IPS-NIHi7 (cell line): ENCODE data around the gene NACA2.
A peak's percentile ranks its signal among the peaks of the same experiment; 100 is the strongest.
"Not testable (repeated sequence)": the region's sequence is repeated elsewhere in the genome, so short reads cannot be mapped to it uniquely, and the experiment has no call there.

Experiments used
- DNase-seq: peaks from one replicate; pipeline ENCODE4 v3.0.0; 2012; ENCODE audit warnings: mixed read lengths; ENCODE audit errors: extremely low spot score

NACA2 gene

GRCh38 chr17:61578645-61579044, 12.4 kb downstream of the NACA2 start:
- DNase-seq = no peak

DNA sequence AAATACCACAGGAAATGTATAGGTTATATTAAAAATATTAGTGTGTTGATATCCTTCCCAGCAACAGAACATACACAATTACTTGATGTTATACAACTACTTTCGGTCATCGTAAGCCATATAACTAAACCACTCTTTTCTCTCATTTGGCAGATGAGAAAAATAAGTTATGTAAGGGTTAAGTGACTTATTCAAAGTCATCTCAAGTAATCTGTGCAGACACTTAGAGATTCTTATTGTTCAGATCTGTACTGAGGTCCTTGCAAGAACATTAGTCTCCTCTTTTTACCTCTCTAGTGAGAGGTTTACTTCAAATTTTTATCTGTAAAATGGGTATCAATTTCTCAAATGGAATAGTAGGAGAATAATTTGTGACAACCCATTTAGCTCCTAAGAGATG, 15.0 kb downstream of the NACA2 start:
- no peak for DNase-seq

- DNase-seq = no peak
Measured at GRCh38 chr17:61575352-61575975, 15.6 kb downstream of the NACA2 start.

DNA sequence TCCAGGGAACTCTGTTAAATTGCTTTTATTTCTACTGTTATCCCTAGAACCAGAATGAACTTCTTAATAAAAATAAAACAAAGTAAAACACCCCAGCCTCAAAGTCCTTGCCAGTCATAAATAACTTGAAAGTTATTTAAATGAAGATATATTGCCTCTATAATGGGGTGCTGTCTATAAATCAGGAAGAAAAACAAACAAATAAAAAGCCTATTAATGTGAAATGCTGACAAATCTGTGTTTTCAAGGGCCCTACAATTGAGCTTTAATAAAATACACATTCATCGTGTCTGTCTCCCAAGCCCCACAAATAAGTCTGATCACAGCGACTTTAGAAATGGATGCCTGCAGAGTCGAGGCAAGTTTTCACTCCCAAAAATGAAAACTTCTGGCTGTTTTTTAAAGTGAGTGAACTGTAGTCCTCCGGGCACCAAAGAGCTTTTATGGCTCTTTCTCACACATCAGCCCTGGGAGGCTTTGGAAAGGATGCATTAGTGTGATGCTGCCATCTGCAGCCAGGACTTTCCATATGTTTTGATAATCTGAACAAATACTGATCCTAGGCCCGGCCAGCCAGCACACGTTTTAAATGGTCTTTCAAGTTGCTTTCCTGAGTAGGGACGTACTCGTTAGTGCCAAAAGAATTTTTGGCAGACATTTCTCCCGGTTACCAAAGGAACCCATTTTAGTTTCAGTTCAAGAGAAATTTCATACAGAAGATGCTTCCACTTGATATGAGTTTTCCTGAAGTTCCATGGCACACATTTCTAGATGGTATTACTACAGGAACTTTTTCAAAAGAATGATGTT, 16.3 kb downstream of the NACA2 start:
- DNase-seq = peak; percentile 46

DNA sequence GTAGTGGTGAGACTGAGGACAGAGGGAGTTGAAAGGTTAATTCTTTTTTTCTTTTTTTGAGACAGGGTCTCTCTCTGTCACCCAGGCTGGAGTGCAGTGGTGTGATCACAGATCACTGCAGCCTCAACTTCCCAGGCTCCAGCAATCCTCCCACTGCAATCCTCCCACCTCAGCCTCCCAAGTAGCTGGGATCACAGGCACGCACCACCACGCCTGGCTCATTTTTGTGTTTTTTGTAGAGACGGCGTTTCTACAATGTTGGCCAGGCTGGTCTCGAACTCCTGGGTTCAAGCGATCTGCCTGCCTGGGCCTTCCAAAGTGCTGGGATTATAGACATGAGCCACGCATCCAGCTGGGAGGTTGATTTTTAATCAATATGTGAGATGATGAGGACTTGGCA, 18.5 kb downstream of the NACA2 start:
- DNase-seq = not testable (repeated sequence)

- DNase-seq = no peak
Measured at GRCh38 chr17:61571624-61572023, 19.4 kb downstream of the NACA2 start.

DNA sequence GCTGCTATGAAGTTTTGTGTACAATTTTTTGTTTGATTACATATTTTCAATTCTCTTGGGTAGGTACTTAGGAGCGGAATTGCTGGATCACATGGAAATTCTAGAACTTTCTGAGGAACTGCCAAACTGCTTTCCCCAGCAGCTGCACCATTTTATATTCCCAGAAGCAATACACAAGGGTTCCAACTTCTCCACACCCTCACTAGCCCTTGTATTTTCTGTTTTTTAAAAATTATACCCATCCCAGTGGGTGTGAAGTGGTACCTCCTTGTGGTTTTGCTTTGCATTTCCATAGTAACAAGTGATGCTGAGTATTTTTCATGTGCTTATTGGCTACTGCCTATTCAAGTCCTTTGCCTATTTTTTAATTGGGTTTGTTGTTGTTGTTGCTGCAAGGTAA, 20.9 kb downstream of the NACA2 start:
- no peak for DNase-seq

DNA sequence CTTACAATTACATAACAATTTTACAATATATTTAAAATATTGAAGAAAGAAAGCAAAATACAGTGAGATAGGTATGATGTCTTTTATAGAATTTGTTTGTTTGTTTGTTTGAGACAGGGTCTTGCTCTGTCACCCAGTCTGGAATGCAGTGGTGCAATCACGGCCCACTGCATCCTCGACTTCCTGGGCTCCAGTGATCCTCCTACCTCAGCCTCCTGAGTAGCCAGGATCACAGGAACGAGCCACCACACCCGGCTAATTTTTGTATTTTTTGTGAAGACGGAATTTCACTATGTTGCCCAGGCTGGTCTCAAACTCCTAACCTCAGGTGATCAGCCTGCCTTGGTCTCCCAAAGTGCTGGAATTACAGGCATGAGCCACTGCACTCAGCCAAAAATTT, 21.5 kb downstream of the NACA2 start:
- DNase-seq = not testable (repeated sequence)

GRCh38 chr17:61568219-61569072, 22.6 kb downstream of the NACA2 start:
- DNase-seq = no peak

DNA sequence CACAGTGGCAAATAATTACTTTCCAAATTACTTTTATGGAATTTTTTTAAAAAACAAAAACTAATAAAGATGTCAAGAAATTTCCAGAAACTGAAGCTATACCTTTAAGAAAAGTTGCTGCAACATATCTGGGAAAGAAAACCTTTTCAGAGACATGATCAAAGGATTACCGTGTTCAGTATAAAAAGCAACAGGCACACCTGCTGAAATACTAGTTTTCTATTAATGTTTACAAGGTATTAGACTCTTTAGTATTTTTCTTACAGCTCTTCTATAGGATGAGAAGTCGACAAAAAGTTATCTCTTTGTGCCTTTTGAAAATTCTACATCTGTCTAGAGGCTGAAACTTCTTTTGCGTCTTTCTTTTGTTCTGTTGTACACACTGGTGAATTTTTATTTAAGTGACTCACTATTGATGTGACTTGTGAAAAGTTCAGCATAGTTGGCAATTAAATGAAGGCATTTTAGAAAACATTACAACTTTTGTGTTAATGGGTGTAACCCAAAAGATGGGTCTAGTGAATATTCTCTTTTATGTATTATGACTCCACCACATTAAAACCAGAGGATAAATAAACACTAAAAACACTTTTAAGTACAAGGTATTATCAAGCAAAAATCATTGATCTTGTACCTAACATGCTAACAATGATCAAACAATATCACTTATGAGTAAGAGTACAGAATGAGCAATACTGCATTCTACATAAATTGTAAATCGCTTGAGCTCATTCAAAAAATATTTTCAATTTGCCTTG, 23.8 kb downstream of the NACA2 start:
- no peak for DNase-seq

GRCh38 chr17:61566448-61566847, 24.6 kb downstream of the NACA2 start:
- not testable (repeated sequence) for DNase-seq

DNA sequence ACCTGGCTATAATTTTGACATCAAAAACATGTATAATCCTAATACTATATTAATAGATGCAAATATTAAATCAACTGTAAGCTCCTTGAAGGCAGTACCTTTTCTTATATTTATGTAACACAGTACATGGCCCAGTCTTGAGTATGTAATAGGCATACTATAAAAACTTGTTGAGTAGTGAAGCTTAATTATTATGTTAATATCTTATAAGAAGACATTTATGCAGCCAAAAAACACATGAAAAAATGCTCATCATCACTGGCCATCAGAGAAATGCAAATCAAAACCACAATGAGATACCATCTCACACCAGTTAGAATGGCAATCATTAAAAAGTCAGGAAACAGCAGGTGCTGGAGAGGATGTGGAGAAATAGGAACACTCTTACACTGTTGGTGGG, 25.2 kb downstream of the NACA2 start:
- DNase-seq = not testable (repeated sequence)

GRCh38 chr17:61565213-61565612, 25.8 kb downstream of the NACA2 start:
- DNase-seq = no peak

DNA sequence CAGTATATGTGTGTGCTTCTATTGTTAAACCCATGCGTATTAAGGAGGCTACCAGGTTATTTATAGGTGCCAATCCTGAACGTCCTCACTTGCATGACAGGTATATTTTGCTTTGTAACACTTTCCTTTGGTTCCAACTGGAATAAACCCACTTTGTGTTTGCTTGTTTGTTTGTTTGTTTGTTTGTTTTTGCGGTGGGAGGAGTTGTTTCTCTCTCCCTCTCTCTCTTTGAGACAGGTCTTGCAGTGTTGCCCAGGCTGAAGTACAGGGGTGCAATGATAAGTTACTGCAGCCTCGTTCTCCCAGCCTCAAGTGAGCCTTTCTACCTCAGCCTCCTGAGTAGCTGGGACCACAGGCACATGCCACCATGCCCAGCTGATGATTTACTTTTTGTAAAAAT, 28.7 kb downstream of the NACA2 start:
- DNase-seq = no peak

- no peak for DNase-seq
Measured at GRCh38 chr17:61561354-61561753, 29.7 kb downstream of the NACA2 start.

DNA sequence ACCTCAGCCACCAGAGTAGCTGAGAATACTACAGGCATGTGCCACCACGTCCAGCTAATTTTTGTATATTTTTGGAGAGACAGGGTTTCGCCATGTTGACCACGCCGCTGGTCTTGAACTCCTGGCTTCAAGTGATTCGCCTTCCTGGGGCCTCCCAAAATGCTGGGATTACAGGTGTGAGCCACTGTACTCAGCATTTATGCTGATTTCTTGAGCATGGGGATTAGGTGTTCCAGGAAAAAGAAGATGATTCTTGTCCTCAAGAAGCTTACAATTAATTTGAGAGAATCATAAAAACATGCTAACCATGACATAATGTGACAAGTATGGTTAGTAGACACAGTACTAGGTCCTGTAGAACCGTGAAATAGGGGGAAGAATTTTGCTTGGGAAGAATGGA, 30.9 kb downstream of the NACA2 start:
- no peak for DNase-seq

- no peak for DNase-seq
Measured at GRCh38 chr17:61556224-61557188, 34.5 kb downstream of the NACA2 start.

GRCh38 chr17:61555127-61555566, 35.9 kb downstream of the NACA2 start:
- DNase-seq = no peak

DNA sequence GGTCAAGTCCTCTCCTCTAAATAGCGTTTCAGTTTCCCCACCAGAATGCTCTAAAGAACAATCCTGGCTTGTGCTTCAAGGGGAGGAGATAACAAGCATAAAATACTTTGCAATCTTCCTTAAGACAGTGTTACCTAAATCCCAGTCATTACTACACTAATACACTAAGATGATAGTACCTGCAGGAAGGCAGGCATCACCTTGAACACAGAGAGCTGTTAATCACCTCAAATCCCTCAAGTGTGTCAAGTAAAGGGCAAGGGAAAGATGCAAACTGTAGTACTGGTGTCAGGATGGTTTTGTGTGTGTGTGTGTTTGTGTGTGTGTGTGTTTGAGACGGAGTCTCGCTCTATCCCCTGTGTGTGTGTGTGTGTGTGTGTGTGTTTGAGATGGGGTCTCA, 36.8 kb downstream of the NACA2 start:
- no peak for DNase-seq

DNA sequence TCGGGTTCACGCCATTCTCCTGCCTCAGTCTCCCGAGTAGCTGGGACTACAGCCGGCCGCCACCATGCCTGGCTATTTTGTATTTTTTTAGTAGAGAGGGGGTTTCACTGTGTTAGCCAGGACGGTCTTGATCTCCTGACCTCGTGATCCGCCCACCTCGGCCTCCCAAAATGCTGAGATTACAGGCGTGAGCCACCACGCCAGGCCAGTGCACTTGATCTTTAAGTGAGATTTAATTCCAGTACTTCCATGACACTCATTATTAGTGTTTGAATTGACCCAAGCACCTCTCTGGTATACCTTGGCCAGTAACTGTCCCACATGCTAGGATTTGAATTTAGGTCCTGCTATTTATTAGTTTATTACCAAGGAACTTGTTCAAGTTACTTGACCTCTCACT, 38.5 kb downstream of the NACA2 start:
- not testable (repeated sequence) for DNase-seq
